GM23338 (cell line): ENCODE results near the gene SELP.

Experiments used
- EZH2 ChIP-seq: fragments of 200-600 bp; sonication (generic); IDR thresholded peaks from one replicate; pipeline ENCODE4 v1.8.0; 2017; ENCODE audit warnings: antibody characterized with exemption, mild to moderate bottlenecking, low read depth; ENCODE audit not compliant: unreplicated experiment
- JUNB ChIP-seq: IDR thresholded peaks from one replicate; pipeline ENCODE4 v1.6.1; 2016; ENCODE audit warnings: antibody characterized with exemption; ENCODE audit not compliant: unreplicated experiment
- TF ChIP-seq, protein P1 (sequence below), 2 experiments: fragments of 200-600 bp in 1 of 2; sonication (generic) in 1 of 2; conservative IDR thresholded peaks; 2 replicates each; pipeline versions ENCODE4 v1.5.1 to v1.6.1; 2016 to 2017; ENCODE audit warnings: antibody characterized with exemption in 2 of 2, low read depth in 2 of 2, mild to moderate bottlenecking in 2 of 2, moderate library complexity in 1 of 2

- TF ChIP-seq, protein P1, sequence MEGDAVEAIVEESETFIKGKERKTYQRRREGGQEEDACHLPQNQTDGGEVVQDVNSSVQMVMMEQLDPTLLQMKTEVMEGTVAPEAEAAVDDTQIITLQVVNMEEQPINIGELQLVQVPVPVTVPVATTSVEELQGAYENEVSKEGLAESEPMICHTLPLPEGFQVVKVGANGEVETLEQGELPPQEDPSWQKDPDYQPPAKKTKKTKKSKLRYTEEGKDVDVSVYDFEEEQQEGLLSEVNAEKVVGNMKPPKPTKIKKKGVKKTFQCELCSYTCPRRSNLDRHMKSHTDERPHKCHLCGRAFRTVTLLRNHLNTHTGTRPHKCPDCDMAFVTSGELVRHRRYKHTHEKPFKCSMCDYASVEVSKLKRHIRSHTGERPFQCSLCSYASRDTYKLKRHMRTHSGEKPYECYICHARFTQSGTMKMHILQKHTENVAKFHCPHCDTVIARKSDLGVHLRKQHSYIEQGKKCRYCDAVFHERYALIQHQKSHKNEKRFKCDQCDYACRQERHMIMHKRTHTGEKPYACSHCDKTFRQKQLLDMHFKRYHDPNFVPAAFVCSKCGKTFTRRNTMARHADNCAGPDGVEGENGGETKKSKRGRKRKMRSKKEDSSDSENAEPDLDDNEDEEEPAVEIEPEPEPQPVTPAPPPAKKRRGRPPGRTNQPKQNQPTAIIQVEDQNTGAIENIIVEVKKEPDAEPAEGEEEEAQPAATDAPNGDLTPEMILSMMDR (conservative IDR thresholded peaks at IDR 0.05; ENCODE audit: low read depth in 2 of 2): no peak
- TF ChIP-seq JUNB: no peak
- no peak for TF ChIP-seq EZH2
Measured at GRCh38 chr1:169653873-169654272, 23.9 kb upstream of the SELP start.
